Measurements from ENCODE around the gene REP15. TPM values are rescaled to one million over a fixed set of nuclear protein-coding genes. Genes with fewer than 3 reads are reported as not detected.

REP15 gene
- total RNA-seq, 1 donor from 2014 or later: 5.1 TPM

- DNase-seq (no peak), ATAC-seq (no peak)
- intact Hi-C loops (cut with DNase I): no loop called here
- H3K4me1 ChIP-seq: no peaks in the 10 kb centered on the region
- H3K27me3 ChIP-seq (ENCODE audit: low read depth): no peaks in the 10 kb centered on the region
- TF ChIP-seq CTCF (IDR thresholded peaks at IDR 0.05): no peak
- H3K4me3 ChIP-seq: no peak overlapping the region
- no peak overlapping the region for H3K27ac ChIP-seq
- peaks cover 49% of the 10 kb centered on the region for H3K36me3 ChIP-seq
- H3K9me3 ChIP-seq: no peaks in the 10 kb centered on the region
Measured at GRCh38 chr12:27696864-27697564, 767 bp downstream of the REP15 start.

- ATAC-seq: peak; percentile 94 to 95
- DNase-seq: peak; percentile 61
- no peaks in the 10 kb centered on the region for H3K27me3 ChIP-seq (ENCODE audit: low read depth)
- H3K4me1 ChIP-seq: no peaks in the 10 kb centered on the region
- no peak overlapping the region for H3K27ac ChIP-seq
- H3K4me3 ChIP-seq: no peak overlapping the region
- intact Hi-C loops (cut with DNase I): no loop called here
- H3K36me3 ChIP-seq: no peaks in the 10 kb centered on the region
- TF ChIP-seq CTCF (IDR thresholded peaks at IDR 0.05): peak; percentile 86
- H3K9me3 ChIP-seq: no peaks in the 10 kb centered on the region
Measured at GRCh38 chr12:27703720-27704452, 7.6 kb downstream of the REP15 start.

DNA sequence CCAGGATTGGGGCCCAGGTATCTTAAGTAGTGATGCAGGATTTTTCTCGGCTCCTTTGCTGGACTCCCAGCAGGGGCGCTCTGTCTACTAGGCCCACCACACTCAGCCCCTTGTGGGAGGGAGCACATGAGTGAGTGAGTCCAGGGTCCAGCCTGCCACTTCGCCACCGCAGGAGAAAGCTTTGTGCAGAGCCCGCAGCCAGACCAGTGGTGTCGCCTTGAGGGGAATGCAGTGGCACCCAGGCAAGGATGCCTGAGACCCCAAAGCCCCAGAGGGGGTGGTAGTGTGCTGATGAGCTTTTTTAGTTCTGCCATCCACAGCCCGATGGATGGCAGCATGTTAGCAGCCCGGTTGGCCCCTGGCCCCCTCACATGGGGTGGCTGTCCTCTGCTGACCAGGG lies 9.0 kb downstream of the REP15 start:
- intact Hi-C loops (cut with DNase I): no loop called here
- no peak for TF ChIP-seq CTCF (IDR thresholded peaks at IDR 0.05)
- Histone ChIP-seq H3K27me3 (ENCODE audit: low read depth) (no peaks in the 10 kb centered on the region), H3K4me3 (no peak overlapping the region), H3K36me3 (no peaks in the 10 kb centered on the region), H3K27ac (no peak overlapping the region), H3K9me3 (no peaks in the 10 kb centered on the region), H3K4me1 (no peaks in the 10 kb centered on the region)
- no peak for ATAC-seq
- no peak for DNase-seq

DNA sequence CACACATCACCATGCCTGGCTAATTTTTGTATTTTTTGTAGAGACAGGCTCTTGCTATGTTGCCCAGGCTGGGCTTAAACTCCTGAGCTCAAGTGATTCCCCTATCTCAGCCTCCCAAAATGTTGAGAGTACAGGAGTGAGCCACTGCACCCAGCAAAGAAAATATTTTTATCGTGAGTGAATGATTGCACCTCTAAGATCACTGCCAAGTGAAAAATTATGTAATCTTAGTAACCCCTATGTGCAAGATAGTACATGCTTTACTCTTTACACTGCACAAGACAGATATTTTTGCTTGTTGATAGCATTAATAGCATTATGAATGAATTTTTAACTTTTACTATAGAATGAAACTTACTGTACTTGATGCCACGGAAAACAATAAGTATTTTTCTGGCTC lies 11.0 kb downstream of the REP15 start:
- intact Hi-C loops (cut with DNase I): no loop called here
- Histone ChIP-seq H3K9me3 (no peaks in the 10 kb centered on the region), H3K4me1 (peaks cover 10% of the 10 kb centered on the region), H3K4me3 (no peak overlapping the region), H3K36me3 (no peaks in the 10 kb centered on the region), H3K27me3 (ENCODE audit: low read depth) (no peaks in the 10 kb centered on the region), H3K27ac (no peak overlapping the region)
- DNase-seq (no peak), ATAC-seq (no peak)
- TF ChIP-seq CTCF (IDR thresholded peaks at IDR 0.05): no peak

- Histone ChIP-seq H3K4me1 (peaks cover 23% of the 10 kb centered on the region), H3K27me3 (ENCODE audit: low read depth) (no peaks in the 10 kb centered on the region), H3K4me3 (peak overlapping the region; percentile 80), H3K27ac (peak overlapping the region; percentile 87), H3K36me3 (no peaks in the 10 kb centered on the region), H3K9me3 (no peaks in the 10 kb centered on the region)
- TF ChIP-seq CTCF (IDR thresholded peaks at IDR 0.05): no peak
- DNase-seq: no peak
- no peak for ATAC-seq
- intact Hi-C loops (cut with DNase I): no loop called here
Measured at GRCh38 chr12:27709212-27709931, 13.1 kb downstream of the REP15 start.
